MM.1S (cell line): ENCODE data around the gene ARHGAP26.

ENCODE experiments used
- DNase-seq: peaks from one replicate; pipeline ENCODE4 v3.0.0-alpha.2; 2015
- H2AFZ ChIP-seq: fragments of 300-600 bp; sonication (generic); 2 replicates; pipeline ENCODE4 v1.6.0; 2016; ENCODE audit warnings: antibody characterized with exemption, low read length
- H3F3A ChIP-seq: fragments of 300-600 bp; sonication (generic); 2 replicates; pipeline ENCODE4 v1.6.1; 2016; ENCODE audit warnings: mild to moderate bottlenecking, antibody characterized with exemption, low read length, moderate library complexity, mixed read lengths; ENCODE audit not compliant: insufficient read depth
- H3K27ac ChIP-seq: fragments of 300-600 bp; sonication (generic); 2 replicates; pipeline ENCODE4 v1.5.1; 2016; ENCODE audit warnings: mild to moderate bottlenecking, low read length
- H3K27me3 ChIP-seq: fragments of 300-600 bp; sonication (generic); replicated peaks from 2 replicates; pipeline ENCODE4 v1.6.0; 2016; ENCODE audit warnings: low read length; ENCODE audit not compliant: insufficient read depth
- H3K36me3 ChIP-seq: fragments of 300-600 bp; sonication (generic); replicated peaks from 2 replicates; pipeline ENCODE4 v1.6.1; 2016; ENCODE audit warnings: mild to moderate bottlenecking, low read length, mixed read lengths; ENCODE audit not compliant: insufficient read depth
- H3K4me1 ChIP-seq: fragments of 300-600 bp; sonication (generic); 2 replicates; pipeline ENCODE4 v1.6.1; 2016; ENCODE audit warnings: low read length, mixed read lengths
- H3K4me2 ChIP-seq: fragments of 300-600 bp; sonication (generic); 2 replicates; pipeline ENCODE4 v1.6.0; 2016; ENCODE audit warnings: low read depth, low read length
- H3K4me3 ChIP-seq: fragments of 300-600 bp; sonication (generic); 2 replicates; pipeline ENCODE4 v1.5.1; 2016; ENCODE audit warnings: low read length, mixed read lengths
- H3K79me2 ChIP-seq: fragments of 300-600 bp; sonication (generic); 2 replicates; pipeline ENCODE4 v1.6.1; 2016; ENCODE audit warnings: mixed run types, low read length, mixed read lengths
- H3K9ac ChIP-seq: fragments of 300-600 bp; sonication (generic); 2 replicates; pipeline ENCODE4 v1.6.1; 2016; ENCODE audit warnings: low read length, mixed read lengths
- H3K9me2 ChIP-seq: fragments of 300-600 bp; sonication (generic); replicated peaks from 2 replicates; pipeline ENCODE4 v1.6.1; 2016; ENCODE audit warnings: mild to moderate bottlenecking, low read length, mixed read lengths; ENCODE audit not compliant: insufficient read depth
- H3K9me3 ChIP-seq: fragments of 300-600 bp; sonication (generic); replicated peaks from 2 replicates; pipeline ENCODE4 v1.6.1; 2016; ENCODE audit warnings: mild to moderate bottlenecking, low read length, mixed read lengths; ENCODE audit not compliant: insufficient read depth
- H4K20me1 ChIP-seq: fragments of 300-600 bp; sonication (generic); 2 replicates; pipeline ENCODE4 v1.6.1; 2016; ENCODE audit warnings: mild to moderate bottlenecking, low read length, moderate library complexity, mixed read lengths; ENCODE audit not compliant: insufficient read depth
- CTCF ChIP-seq: fragments of 300-600 bp; sonication (generic); IDR thresholded peaks from 2 replicates; pipeline ENCODE4 v1.5.1; 2016; ENCODE audit warnings: antibody characterized with exemption, low read length, mixed read lengths
- EZH2 ChIP-seq: fragments of 300-600 bp; sonication (generic); optimal IDR thresholded peaks from 2 replicates; pipeline ENCODE3; 2017; ENCODE audit warnings: low read depth, mild to moderate bottlenecking, antibody characterized with exemption, low read length, mixed read lengths
- EZH2phosphoT487 ChIP-seq: fragments of 300-600 bp; sonication (generic); IDR thresholded peaks from 2 replicates; pipeline ENCODE4 v1.6.1; 2018; ENCODE audit warnings: antibody characterized with exemption, low read length

The ARHGAP26 gene

GRCh38 chr5:143274952-143275351 lies 504.8 kb downstream of the ARHGAP26 start:
- DNase-seq, result no peak
- Histone ChIP-seq H4K20me1 (no peaks in the 10 kb centered on the region), H3K9me3 (no peaks in the 10 kb centered on the region), H2AFZ (no peak overlapping the region), H3K79me2 (no peaks in the 10 kb centered on the region), H3K36me3 (0 out of 2 replicates have a peak, but pooled peaks cover 2% of the 10 kb centered on the region), H3K27ac (no peak overlapping the region), H3K9me2 (no peaks in the 10 kb centered on the region), H3K4me2 (no peak overlapping the region), H3K9ac (no peak overlapping the region), H3F3A (no peaks in the 10 kb centered on the region; the same call in 1 of the 2 replicates), H3K27me3 (no peaks in the 10 kb centered on the region), H3K4me3 (no peak overlapping the region), H3K4me1 (0 out of 2 replicates have a peak, but pooled peaks cover 7% of the 10 kb centered on the region)
- TF ChIP-seq EZH2phosphoT487 (no peak), EZH2 (no peak), CTCF (no peak)

- no peaks in the 10 kb centered on the region for H3K9me2 ChIP-seq
- no peak overlapping the region for H3K27ac ChIP-seq
- H3K4me3 ChIP-seq, result no peak overlapping the region
- H2AFZ ChIP-seq, result no peak overlapping the region
- no peaks in the 10 kb centered on the region; the same call in 1 of the 2 replicates for H3F3A ChIP-seq
- H3K4me1 ChIP-seq, result 0 out of 2 replicates have a peak, but pooled peaks cover 7% of the 10 kb centered on the region
- H3K27me3 ChIP-seq, result no peaks in the 10 kb centered on the region
- H4K20me1 ChIP-seq, result no peaks in the 10 kb centered on the region
- DNase-seq, result no peak
- H3K4me2 ChIP-seq, result no peak overlapping the region
- H3K36me3 ChIP-seq, result 0 out of 2 replicates have a peak, but pooled peaks cover 2% of the 10 kb centered on the region
- H3K79me2 ChIP-seq, result no peaks in the 10 kb centered on the region
- no peaks in the 10 kb centered on the region for H3K9me3 ChIP-seq
- no peak overlapping the region for H3K9ac ChIP-seq
- TF ChIP-seq EZH2 (no peak), EZH2phosphoT487 (no peak), CTCF (no peak)
Observed at GRCh38 chr5:143275512-143276363, 505.6 kb downstream of the ARHGAP26 start.

GRCh38 chr5:143277536-143277935 lies 507.4 kb downstream of the ARHGAP26 start:
- Histone ChIP-seq H3K4me3 (no peak overlapping the region), H3K4me1 (no peaks in the 10 kb centered on the region), H3K9ac (no peak overlapping the region), H3K9me3 (no peaks in the 10 kb centered on the region), H2AFZ (no peak overlapping the region), H3K4me2 (no peak overlapping the region), H4K20me1 (no peaks in the 10 kb centered on the region), H3K36me3 (0 out of 2 replicates have a peak, but pooled peaks cover 5% of the 10 kb centered on the region), H3F3A (no peaks in the 10 kb centered on the region; the same call in 1 of the 2 replicates), H3K27me3 (no peaks in the 10 kb centered on the region), H3K79me2 (no peaks in the 10 kb centered on the region), H3K9me2 (no peaks in the 10 kb centered on the region), H3K27ac (no peak overlapping the region)
- TF ChIP-seq CTCF, result no peak
- no peak for TF ChIP-seq EZH2phosphoT487
- no peak for TF ChIP-seq EZH2
- DNase-seq, result no peak
